ENCODE results near the gene HECW1.

Gene HECW1

DNA sequence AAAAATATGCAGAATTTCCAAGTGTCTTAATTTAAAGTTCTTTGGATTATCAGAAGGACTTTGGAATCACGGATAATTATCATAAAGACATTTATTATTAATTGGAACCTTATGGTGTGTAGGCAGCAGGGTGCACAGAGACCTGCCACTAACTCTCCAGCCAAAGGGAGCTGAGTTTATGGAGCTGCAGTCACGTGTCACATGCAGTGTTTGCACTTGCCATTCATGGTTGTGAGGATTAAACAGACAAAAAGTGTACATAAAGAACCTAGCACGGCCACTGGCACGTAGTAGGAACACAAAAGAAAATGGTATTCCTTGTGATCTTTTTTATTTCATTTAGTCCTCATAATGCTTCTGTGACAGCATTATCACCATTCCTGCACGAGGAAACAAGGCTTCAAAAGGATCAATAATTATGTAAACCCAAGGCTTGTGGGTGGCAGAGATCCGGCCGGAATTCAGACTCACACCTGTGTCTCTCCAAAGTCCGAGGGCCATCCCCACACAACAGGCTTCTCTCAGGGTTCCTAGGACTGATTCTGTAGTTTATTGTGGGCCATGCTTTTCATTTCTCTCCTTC, 326.5 kb downstream of the HECW1 start:
- no peak overlapping the region for H3K27ac Mint-ChIP-seq
- no peak for TF ChIP-seq CTCF (IDR thresholded peaks at IDR 0.05)
- H3K9me3 Mint-ChIP-seq = no peaks in the 10 kb centered on the region
- peaks cover 17% of the 10 kb centered on the region for H3K4me1 Mint-ChIP-seq
- no peaks in the 10 kb centered on the region for H3K27me3 Mint-ChIP-seq (ENCODE audit: low read depth, poor library complexity)
- no peak for DNase-seq
- no peaks in the 10 kb centered on the region for H3K36me3 Mint-ChIP-seq (ENCODE audit: low read depth)
- no peak overlapping the region for H3K4me3 Mint-ChIP-seq

- Mint-ChIP-seq H3K4me1 (peaks cover 17% of the 10 kb centered on the region), H3K27ac (peak overlapping the region; percentile 45), H3K36me3 (ENCODE audit: low read depth) (no peaks in the 10 kb centered on the region), H3K27me3 (ENCODE audit: low read depth, poor library complexity) (no peaks in the 10 kb centered on the region), H3K4me3 (no peak overlapping the region), H3K9me3 (no peaks in the 10 kb centered on the region)
- peak; percentile 67 for DNase-seq
- TF ChIP-seq CTCF (IDR thresholded peaks at IDR 0.05) = peak; percentile 76
Measured at GRCh38 chr7:43439631-43440401, 327.4 kb downstream of the HECW1 start.

GRCh38 chr7:43441231-43442130, 329.0 kb downstream of the HECW1 start:
- Mint-ChIP-seq H3K4me3 (no peak overlapping the region), H3K27ac (no peak overlapping the region), H3K9me3 (no peaks in the 10 kb centered on the region), H3K27me3 (ENCODE audit: low read depth, poor library complexity) (no peaks in the 10 kb centered on the region), H3K36me3 (ENCODE audit: low read depth) (no peaks in the 10 kb centered on the region), H3K4me1 (peaks cover 12% of the 10 kb centered on the region)
- DNase-seq = no peak
- TF ChIP-seq CTCF (IDR thresholded peaks at IDR 0.05) = no peak

- H3K27ac Mint-ChIP-seq = no peak overlapping the region
- H3K27me3 Mint-ChIP-seq (ENCODE audit: low read depth, poor library complexity) = no peaks in the 10 kb centered on the region
- H3K4me1 Mint-ChIP-seq = no peaks in the 10 kb centered on the region
- TF ChIP-seq CTCF (IDR thresholded peaks at IDR 0.05) = no peak
- H3K4me3 Mint-ChIP-seq = no peak overlapping the region
- no peaks in the 10 kb centered on the region for H3K36me3 Mint-ChIP-seq (ENCODE audit: low read depth)
- no peaks in the 10 kb centered on the region for H3K9me3 Mint-ChIP-seq
- no peak for DNase-seq
Measured at GRCh38 chr7:43443381-43443780, 330.9 kb downstream of the HECW1 start.

DNA sequence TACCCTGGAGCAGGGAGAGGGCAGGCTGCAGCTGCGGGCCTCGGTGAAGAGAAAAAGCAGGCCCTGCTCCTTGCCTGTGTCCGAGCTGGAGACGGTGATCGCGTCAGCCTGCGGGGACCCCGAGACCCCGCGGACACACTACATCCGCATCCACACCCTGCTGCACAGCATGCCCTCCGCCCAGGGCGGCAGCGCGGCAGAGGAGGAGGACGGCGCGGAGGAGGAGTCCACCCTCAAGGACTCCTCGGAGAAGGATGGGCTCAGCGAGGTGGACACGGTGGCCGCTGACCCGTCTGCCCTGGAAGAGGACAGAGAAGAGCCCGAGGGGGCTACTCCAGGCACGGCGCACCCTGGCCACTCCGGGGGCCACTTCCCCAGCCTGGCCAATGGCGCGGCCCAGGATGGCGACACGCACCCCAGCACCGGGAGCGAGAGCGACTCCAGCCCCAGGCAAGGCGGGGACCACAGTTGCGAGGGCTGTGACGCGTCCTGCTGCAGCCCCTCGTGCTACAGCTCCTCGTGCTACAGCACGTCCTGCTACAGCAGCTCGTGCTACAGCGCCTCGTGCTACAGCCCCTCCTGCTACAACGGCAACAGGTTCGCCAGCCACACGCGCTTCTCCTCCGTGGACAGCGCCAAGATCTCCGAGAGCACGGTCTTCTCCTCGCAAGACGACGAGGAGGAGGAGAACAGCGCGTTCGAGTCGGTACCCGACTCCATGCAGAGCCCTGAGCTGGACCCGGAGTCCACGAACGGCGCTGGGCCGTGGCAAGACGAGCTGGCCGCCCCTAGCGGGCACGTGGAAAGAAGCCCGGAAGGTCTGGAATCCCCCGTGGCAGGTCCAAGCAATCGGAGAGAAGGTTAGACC, 332.5 kb downstream of the HECW1 start:
- Mint-ChIP-seq H3K4me1 (peaks cover 9% of the 10 kb centered on the region), H3K4me3 (no peak overlapping the region), H3K27ac (no peak overlapping the region), H3K9me3 (no peaks in the 10 kb centered on the region), H3K27me3 (ENCODE audit: low read depth, poor library complexity) (no peaks in the 10 kb centered on the region), H3K36me3 (ENCODE audit: low read depth) (no peaks in the 10 kb centered on the region)
- no peak for TF ChIP-seq CTCF (IDR thresholded peaks at IDR 0.05)
- DNase-seq = no peak
